Endothelial cell of umbilical vein (primary cell): ENCODE measurements around the gene CCDC88B.

ENCODE experiments used
- MAX ChIP-seq: IDR thresholded peaks from 2 replicates; pipeline ENCODE4 v1.6.1; 2011; ENCODE audit not compliant: insufficient read depth, insufficient read length
- POLR2A ChIP-seq: IDR thresholded peaks from 2 replicates; pipeline ENCODE4 v1.6.1; 2012; ENCODE audit warnings: low read depth, mild to moderate bottlenecking, control low read depth, low read length
- POLR2AphosphoS5 ChIP-seq: IDR thresholded peaks from 2 replicates; pipeline ENCODE4 v1.6.1; 2012; ENCODE audit warnings: low read depth, mild to moderate bottlenecking, control low read depth, low read length, moderate library complexity; ENCODE audit not compliant: insufficient read depth
- TF ChIP-seq, protein P1 (sequence below), 2 donors: IDR thresholded peaks; 1 replicate in 1 of 2; 2 replicates in 1 of 2; pipeline ENCODE4 v1.5.1; 2011; ENCODE audit warnings: low read length in 2 of 2, mild to moderate bottlenecking in 2 of 2, moderate library complexity in 2 of 2, control low read depth in 1 of 2, inconsistent platforms in 1 of 2, low read depth in 1 of 2; ENCODE audit not compliant: insufficient read depth in 1 of 2; ENCODE audit errors: extremely low read depth in 1 of 2

DNA sequence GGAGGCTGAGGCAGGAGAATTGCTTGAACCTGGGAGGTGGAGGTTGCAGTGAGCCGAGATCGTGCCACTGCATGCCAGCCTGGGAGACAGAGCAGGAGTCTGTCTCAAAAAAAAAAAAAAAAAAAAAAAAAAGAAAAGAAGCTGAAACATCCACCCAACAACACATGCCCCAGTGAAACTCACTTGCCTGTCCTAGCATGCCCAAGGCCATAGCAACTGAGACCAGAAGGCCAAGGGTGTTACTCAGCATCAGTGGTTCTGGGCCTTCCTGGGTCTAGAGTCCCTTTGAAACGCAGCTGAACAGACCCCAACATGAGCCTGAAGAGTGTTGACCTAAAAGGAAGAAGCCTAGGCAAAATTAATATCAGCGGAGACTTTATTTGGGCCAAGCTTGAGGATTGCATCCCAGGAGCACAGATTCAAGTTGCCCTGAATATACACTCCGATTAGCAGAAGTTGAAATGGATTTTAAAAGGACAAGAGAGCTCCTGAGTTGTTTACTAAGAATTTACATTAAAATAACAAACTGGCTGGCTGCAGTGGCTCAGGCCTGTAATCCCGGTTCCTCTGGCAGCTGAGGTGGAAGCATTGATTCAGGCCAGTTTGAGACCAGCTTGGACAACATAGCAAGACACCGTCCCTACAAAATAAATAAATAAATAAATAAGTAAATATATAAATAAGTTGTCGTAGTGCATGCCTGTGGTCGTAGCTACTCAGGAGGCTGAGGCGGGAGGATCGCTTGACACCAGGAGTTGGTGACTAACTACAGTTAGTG is 15.1 kb upstream of the CCDC88B start:
- TF ChIP-seq, protein P1, sequence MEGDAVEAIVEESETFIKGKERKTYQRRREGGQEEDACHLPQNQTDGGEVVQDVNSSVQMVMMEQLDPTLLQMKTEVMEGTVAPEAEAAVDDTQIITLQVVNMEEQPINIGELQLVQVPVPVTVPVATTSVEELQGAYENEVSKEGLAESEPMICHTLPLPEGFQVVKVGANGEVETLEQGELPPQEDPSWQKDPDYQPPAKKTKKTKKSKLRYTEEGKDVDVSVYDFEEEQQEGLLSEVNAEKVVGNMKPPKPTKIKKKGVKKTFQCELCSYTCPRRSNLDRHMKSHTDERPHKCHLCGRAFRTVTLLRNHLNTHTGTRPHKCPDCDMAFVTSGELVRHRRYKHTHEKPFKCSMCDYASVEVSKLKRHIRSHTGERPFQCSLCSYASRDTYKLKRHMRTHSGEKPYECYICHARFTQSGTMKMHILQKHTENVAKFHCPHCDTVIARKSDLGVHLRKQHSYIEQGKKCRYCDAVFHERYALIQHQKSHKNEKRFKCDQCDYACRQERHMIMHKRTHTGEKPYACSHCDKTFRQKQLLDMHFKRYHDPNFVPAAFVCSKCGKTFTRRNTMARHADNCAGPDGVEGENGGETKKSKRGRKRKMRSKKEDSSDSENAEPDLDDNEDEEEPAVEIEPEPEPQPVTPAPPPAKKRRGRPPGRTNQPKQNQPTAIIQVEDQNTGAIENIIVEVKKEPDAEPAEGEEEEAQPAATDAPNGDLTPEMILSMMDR (IDR thresholded peaks at IDR 0.05; ENCODE audit: extremely low read depth in 1 of 2, insufficient read depth in 1 of 2, low read depth in 1 of 2, low read length in 2 of 2) = no peak
- TF ChIP-seq MAX (no peak), POLR2A (no peak), POLR2AphosphoS5 (no peak)
